ENCODE measurements around the gene NINJ2. TPM values are rescaled to one million over a fixed set of nuclear protein-coding genes. Genes with fewer than 3 reads are reported as not detected.

Gene NINJ2
- total RNA-seq, 4 donors from 2014 or later, result 3.8 to 8.3 (median 5.2) TPM; not detected in 1

GRCh38 chr12:541676-542324 is 121.4 kb downstream of the NINJ2 start:
- Histone ChIP-seq H3K9me3 (no peaks in the 10 kb centered on the region), H3K27me3 (no peaks in the 10 kb centered on the region), H3K27ac (no peak overlapping the region), H3K4me3 (no peak overlapping the region), H3K36me3 (no peaks in the 10 kb centered on the region), H3K4me1 (peaks cover 0 to 22% (median 6%) of the 10 kb centered on the region in 4 donors)
- no peak for TF ChIP-seq POLR2A (IDR thresholded peaks at IDR 0.05)
- TF ChIP-seq CTCF (IDR thresholded peaks at IDR 0.05), result no peak
- no peak for DNase-seq

GRCh38 chr12:539540-540310 is 123.5 kb downstream of the NINJ2 start:
- H3K27me3 ChIP-seq, result no peaks in the 10 kb centered on the region
- H3K27ac ChIP-seq, result peak overlapping the region in 3 of 4 donors; percentile 40 to 78 (median 45)
- peaks cover 0 to 22% (median 3%) of the 10 kb centered on the region in 4 donors for H3K4me1 ChIP-seq
- DNase-seq, result no peak
- peak in 2 of 6 experiments; percentile 14 to 26 for TF ChIP-seq CTCF (IDR thresholded peaks at IDR 0.05)
- TF ChIP-seq POLR2A (IDR thresholded peaks at IDR 0.05), result no peak
- H3K36me3 ChIP-seq, result no peaks in the 10 kb centered on the region
- H3K4me3 ChIP-seq, result no peak overlapping the region
- no peaks in the 10 kb centered on the region for H3K9me3 ChIP-seq

- Histone ChIP-seq H3K9me3 (no peaks in the 10 kb centered on the region), H3K4me1 (peaks cover 0 to 22% (median 3%) of the 10 kb centered on the region in 4 donors), H3K36me3 (no peaks in the 10 kb centered on the region), H3K27me3 (no peaks in the 10 kb centered on the region), H3K27ac (peak overlapping the region in 3 of 4 donors; percentile 45 to 78 (median 61)), H3K4me3 (no peak overlapping the region)
- TF ChIP-seq CTCF (IDR thresholded peaks at IDR 0.05) (no peak), POLR2A (IDR thresholded peaks at IDR 0.05) (no peak)
- DNase-seq, result peak in 2 of 3 donors; percentile 82 to 86
These were observed 124.3 kb downstream of the NINJ2 start for GRCh38 chr12:538731-539539.

- Histone ChIP-seq H3K36me3 (no peaks in the 10 kb centered on the region), H3K4me3 (no peak overlapping the region), H3K9me3 (no peaks in the 10 kb centered on the region), H3K27me3 (no peaks in the 10 kb centered on the region), H3K27ac (peak overlapping the region in 3 of 4 donors; percentile 26 to 78 (median 66)), H3K4me1 (peaks cover 0 to 22% (median 3%) of the 10 kb centered on the region in 4 donors)
- peak in 1 of 3 donors; percentile 90 for DNase-seq
- TF ChIP-seq CTCF (IDR thresholded peaks at IDR 0.05) (no peak), POLR2A (IDR thresholded peaks at IDR 0.05) (peak in 1 of 2 donors; percentile 61)
These were observed 125.5 kb downstream of the NINJ2 start for GRCh38 chr12:537772-538171.

- TF ChIP-seq CTCF (IDR thresholded peaks at IDR 0.05) (no peak), POLR2A (IDR thresholded peaks at IDR 0.05) (no peak)
- no peaks in the 10 kb centered on the region for H3K27me3 ChIP-seq
- no peak overlapping the region for H3K27ac ChIP-seq
- DNase-seq, result no peak
- no peaks in the 10 kb centered on the region for H3K9me3 ChIP-seq
- no peaks in the 10 kb centered on the region for H3K36me3 ChIP-seq
- no peak overlapping the region for H3K4me3 ChIP-seq
- peaks cover 0 to 22% (median 3%) of the 10 kb centered on the region in 4 donors for H3K4me1 ChIP-seq
These were observed 126.4 kb downstream of the NINJ2 start for GRCh38 chr12:536751-537245.
